ENCODE measurements around the gene PSMA6.

- TF ChIP-seq CTCF (IDR thresholded peaks at IDR 0.05; ENCODE audit: control extremely low read depth in 1 of 3, insufficient read depth in 1 of 3, low read depth in 1 of 3, low read length in 3 of 3) (no peak), RBBP5 (IDR thresholded peaks at IDR 0.05; ENCODE audit: borderline replicate concordance, low read depth, low read length) (no peak), TAF1 (IDR thresholded peaks at IDR 0.05; ENCODE audit: low read depth, low read length) (no peak), JUN (IDR thresholded peaks at IDR 0.05; ENCODE audit: low read depth, low read length) (no peak), EZH2 (IDR thresholded peaks at IDR 0.05; ENCODE audit: low read depth, low read length, severe bottlenecking) (no peak), EGR1 (IDR thresholded peaks at IDR 0.05; ENCODE audit: borderline replicate concordance, low read depth, low read length) (no peak), MAFK (IDR thresholded peaks at IDR 0.05; ENCODE audit: low read depth, low read length) (no peak), SIN3A (conservative IDR thresholded peaks at IDR 0.05 in 1 of 2, IDR thresholded peaks at IDR 0.05 in 1 of 2; ENCODE audit: low read depth in 1 of 2, low read length in 2 of 2) (no peak), PHF8 (conservative IDR thresholded peaks at IDR 0.05; ENCODE audit: low read depth, low read length) (no peak), POLR2AphosphoS5 (IDR thresholded peaks at IDR 0.05; ENCODE audit: low read depth, low read length) (no peak)
These were observed 49.7 kb downstream of the PSMA6 start for GRCh38 chr14:35341751-35342488.
